Kidney glomerular epithelial cell (primary cell): ENCODE results near the gene NDUFB1.

ENCODE experiments used
- DNase-seq: peaks from one replicate; lab custom pipeline; 2025; lab: John Stamatoyannopoulos, UW

The NDUFB1 gene

GRCh38 chr14:92121670-92122350 is at the start of gene NDUFB1, which contains the start of gene CPSF2:
TSS of gene NDUFB1 (minus strand) at chr14:92121706. CDS start at chr14:92117637, 4,069 bp downstream.
TSS of gene CPSF2 (plus strand) at chr14:92121969. CDS start at chr14:92130985, 9,016 bp downstream.
- peak; percentile 90 for DNase-seq

DNA sequence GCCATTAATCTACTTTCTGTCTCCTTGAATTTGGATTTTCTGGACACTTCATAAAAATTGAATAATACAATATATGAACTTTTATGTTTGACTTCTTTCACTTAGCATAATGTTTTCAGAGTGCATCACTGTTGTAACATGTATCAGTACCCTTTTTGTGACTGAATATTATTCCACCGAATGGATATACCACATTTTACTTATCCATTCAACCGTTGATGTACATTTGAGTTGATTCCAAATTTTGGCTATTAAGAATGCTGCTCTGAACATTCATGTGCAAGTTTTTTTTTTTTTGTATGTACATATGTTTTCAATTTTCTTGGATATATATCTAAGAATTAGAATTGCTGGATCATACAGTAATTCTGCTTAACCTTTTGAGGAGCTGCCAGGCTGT is 43.5 kb upstream of the NDUFB1 start:
- no peak for DNase-seq

GRCh38 chr14:92161521-92161920 is 40.0 kb upstream of the NDUFB1 start:
- no peak for DNase-seq

GRCh38 chr14:92160619-92161018 is 39.1 kb upstream of the NDUFB1 start:
- no peak for DNase-seq

GRCh38 chr14:92154283-92154942 is 32.9 kb upstream of the NDUFB1 start:
- no peak for DNase-seq

GRCh38 chr14:92153581-92153980 is 32.1 kb upstream of the NDUFB1 start:
- no peak for DNase-seq

DNA sequence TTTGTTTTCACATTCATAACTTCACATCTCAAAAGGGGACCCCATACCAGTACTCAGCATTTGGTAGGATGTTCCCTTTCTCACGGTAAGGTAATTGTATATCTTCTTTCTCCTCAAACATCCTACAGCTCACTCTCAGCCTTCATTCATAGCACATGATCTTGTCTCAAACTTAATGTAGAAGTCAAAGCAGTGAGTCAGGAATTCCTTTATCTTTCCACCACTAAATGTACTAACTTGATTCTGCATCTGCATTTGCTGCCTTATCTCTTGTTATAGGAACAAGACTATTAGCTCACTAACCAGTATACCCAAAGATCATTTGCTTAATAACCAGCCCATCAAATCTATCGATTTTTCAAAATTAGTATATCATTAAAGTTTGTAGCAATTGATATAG is 23.2 kb upstream of the NDUFB1 start:
- no peak for DNase-seq

GRCh38 chr14:92143962-92144361 is 22.5 kb upstream of the NDUFB1 start:
- DNase-seq = no peak

GRCh38 chr14:92143309-92143708 is 21.8 kb upstream of the NDUFB1 start:
- no peak for DNase-seq

GRCh38 chr14:92135269-92135668 is 13.8 kb upstream of the NDUFB1 start:
- DNase-seq = peak; percentile 5

DNA sequence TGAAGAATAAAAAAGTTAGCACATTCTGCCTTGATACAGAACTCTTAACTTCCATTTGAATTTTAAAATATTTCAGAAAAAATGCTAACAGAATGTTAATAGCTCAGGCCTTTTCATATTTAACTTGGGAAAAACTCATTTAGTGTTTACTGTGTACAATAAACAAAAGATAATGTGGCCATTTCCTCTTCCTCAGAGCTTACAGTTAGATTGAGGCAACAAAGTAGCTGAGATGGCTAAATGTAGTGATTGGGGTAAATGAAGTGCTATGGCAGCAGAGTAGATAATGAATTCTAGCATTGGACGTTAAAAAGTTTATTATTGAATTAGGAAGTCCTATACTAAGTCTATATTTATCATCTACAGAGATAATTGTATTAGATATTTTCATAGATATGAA is 12.9 kb upstream of the NDUFB1 start:
- DNase-seq = no peak

GRCh38 chr14:92122761-92123160 is 1.3 kb upstream of the NDUFB1 start:
- DNase-seq = no peak

DNA sequence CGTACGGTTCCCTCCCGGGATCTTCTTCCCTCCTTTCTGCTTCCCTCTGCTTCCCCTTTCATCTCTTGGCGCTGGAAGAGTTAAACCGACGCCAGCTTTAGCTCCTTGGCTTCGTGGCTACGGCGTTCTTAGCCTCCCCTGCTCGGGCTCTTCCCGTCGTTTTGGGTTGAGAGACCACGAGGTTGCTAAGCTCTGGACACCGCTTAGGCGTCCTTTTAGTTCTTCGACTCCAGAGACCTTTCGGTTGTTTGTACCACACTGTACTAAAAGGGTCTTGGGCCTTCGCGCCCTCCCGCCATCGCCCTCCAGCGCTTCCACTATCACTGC is 808 bp upstream of the NDUFB1 start:
- no peak for DNase-seq

DNA sequence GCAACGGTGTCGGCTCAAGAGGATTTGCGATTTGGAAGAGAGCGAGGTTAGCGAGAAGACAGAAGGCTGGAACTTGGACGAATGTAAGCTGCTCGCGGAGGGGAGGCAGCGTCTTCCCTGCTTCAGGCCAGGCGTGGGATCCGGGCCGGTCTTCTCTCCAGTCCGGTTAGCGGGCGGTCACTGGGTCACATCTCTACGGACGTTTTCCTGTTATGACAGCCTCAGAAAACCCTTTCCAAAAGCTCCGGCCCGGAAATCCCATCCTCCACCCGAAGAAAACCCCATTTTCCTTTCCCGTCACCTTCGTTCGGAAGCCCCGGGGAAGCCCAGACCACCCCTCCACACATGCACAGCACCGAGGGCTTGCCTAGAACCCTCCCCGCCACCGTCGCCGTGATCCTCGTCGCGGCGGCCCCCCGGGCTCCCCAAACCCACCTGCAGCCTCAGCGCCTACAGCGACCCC is 268 bp downstream of the NDUFB1 start:
- no peak for DNase-seq

DNA sequence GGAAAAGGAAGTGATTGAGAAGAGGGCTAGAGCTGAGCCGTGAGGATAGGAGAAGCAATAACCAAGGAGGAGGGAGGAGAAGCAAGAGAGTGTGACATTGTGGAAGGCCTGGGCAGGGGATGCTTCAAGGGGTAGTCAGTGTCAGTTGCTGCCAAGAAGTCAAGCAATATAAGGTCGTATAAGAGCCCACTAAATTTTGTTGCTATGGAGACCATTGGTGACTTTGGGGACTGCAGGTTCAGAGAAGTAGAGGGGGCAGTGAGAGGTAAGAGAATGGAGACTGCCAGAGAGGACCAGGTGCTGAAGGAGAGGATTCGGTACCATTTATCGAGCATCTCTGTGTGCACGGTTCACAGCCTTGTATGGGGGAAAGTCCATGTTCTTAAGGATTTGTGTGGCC is 12.0 kb downstream of the NDUFB1 start:
- DNase-seq = no peak

DNA sequence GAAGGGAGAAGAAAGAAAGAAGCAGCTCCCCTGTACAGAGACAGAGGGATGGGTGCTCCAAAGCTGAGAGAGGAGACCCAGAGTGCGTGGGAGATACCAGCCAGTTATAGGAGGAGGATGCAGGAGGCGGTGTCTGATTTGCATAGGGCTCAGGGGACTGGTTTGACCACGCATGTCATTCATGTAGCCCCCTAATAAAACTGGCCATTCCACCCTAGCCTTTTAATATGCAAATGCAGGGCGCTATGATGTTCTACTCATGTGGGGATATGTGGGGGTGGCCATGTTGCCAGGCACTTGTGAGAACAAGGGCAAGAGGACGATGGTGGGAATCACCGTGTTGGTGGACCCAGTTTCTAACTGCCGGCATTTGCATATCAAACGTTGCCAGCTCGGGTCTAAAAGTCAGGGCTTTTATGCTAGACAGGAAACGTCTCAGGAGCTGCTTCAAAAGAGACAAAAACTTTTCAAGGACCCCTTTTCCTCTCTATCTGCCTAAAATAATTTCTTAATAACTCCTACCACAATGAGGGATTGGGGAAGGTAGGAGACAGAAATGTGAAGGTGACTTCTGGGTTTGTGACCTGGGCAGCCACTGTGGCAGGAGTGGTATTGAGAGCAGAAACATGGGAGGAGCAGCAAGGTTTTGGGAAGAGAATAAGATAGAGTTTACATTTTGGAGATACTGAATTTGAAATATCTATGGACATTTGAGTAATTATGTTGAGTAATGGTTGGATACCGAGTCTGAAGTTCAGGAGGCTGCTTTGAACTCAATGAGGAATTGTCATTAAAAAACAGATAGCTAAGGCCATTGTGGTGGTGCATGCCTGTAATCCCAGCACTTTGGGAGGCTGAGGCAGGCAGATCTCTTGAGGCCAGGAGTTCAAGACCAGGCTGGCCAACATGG is 12.9 kb downstream of the NDUFB1 start:
- DNase-seq = no peak

DNA sequence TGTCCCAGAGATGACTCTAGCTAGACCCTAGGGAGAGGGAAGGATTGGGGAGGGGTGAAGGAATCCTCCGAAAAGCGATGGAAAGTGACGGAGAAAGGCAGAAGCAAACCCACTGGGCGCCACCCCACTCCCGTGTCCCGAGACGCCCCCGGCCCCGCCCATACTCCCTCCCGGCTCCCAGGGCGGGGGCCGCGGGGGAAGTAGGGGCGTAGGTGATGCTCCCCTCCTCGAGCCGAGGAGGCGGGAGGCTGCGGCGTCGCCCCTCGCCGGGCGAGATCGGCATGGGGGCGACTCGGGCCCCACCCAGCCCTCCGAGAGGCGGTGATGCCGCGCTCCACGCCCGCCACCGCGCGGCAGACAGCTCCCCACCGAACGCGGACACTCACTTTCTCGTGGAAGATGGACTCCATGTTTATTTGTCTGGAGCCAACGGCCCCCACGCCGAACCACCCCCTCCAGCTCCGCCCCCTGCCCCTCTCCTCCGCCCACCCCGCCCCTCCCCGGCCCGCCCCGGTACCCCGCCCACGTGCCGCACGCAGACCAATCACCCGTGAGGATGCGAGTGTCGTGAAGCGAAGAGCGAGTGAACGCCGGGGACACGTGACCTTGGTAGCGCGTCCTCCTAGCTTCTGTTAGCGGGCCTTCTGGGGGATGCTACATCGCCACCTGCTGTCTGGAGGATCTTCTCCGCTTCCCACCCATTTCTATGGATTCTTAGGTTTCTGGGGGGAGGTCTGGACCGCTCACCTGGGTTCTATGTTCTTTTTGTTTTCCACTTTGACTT is 15.2 kb downstream of the NDUFB1 start, which contains the start of gene ATXN3:
Gene ATXN3 (minus strand): TSS at position 440 of the 784 bp plus-strand sequence. CDS start 30 bp downstream, at position 410.
- DNase-seq = peak; percentile 95

GRCh38 chr14:92105893-92106142 is 15.7 kb downstream of the NDUFB1 start:
- DNase-seq = no peak

DNA sequence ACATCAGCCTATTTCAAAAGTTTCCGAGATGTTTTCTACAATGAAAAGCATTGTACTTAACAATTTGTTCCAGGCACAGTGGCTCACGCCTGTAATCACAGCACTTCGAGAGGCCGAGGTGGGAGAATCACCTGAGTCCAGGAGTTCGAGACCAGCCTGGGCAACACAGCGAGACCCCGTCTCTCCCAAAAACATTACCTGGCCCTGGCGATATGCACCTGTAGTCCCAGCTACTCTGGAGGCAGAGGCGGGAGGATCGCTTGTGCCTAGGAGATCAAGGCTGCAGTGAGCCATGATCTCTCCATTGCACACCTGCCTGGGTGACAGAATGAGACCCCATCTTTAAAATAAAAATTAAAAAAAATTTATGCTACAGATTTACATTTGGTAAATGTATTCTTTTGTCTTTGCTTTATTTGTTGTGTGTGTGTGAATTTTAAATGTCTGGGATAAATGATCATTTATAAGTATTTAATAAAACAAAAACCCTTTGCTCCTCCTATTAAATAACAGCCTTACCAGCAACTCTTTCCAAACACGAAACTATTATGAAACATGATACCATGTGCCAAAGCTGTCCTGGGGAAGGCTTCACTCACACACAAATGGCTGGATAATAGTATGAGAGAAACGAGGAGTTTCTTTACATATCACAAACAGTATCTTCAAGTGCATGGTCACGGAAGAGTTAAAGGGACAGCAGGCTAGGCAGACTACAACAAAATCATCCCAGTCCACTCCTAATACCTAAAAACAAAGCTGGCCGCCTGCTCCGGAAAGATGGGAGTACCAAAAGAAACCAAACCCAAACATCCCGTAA is 16.2 kb downstream of the NDUFB1 start:
- no peak for DNase-seq

GRCh38 chr14:92103363-92103989 is 18.0 kb downstream of the NDUFB1 start:
- no peak for DNase-seq

DNA sequence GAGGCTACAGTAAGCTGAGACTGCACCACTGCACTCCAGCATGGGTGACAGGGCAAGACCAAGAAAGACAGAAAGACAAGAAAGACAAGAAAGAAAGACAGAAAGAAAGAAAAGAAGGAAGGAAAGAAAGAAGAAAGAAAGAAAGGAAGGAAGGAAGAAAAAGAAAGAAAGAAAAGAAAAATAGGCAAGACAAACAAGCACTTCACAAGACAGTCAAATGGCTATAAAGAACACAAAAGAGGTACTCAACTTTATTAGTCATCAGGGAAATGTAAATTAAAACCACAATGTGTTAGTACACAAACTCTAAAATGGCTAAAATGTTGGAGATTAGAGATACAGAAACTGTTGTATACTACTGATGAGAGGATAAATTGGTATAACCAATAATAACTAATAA is 21.7 kb downstream of the NDUFB1 start:
- no peak for DNase-seq
